GM12874 (cell line): Measurements from ENCODE around the gene RELT.

Experiments used
- CTCF ChIP-seq: IDR thresholded peaks from 2 replicates; pipeline ENCODE4 v1.5.1; 2011; ENCODE audit warnings: low read depth, mild to moderate bottlenecking, control low read depth, low read length, moderate library complexity; ENCODE audit not compliant: insufficient read depth

RELT gene

DNA sequence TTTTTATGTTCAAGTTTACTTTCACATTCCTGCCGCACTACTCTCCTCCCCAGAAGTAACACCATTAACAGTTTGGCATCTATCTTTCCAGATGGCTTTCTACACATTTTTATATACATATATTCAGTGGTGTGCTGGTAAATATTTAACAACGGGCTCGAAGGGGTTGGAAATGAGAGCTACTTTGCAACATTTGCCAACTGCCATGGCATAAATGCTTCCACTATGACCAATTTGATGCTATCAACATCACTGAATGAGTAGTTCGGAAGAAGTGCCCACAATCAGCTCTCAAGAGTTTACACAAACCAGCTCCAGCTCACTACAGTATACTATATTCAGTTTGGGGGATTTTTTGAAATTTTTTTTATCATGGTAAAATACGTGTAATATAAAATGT, 55.2 kb downstream of the RELT start:
- TF ChIP-seq CTCF = no peak

DNA sequence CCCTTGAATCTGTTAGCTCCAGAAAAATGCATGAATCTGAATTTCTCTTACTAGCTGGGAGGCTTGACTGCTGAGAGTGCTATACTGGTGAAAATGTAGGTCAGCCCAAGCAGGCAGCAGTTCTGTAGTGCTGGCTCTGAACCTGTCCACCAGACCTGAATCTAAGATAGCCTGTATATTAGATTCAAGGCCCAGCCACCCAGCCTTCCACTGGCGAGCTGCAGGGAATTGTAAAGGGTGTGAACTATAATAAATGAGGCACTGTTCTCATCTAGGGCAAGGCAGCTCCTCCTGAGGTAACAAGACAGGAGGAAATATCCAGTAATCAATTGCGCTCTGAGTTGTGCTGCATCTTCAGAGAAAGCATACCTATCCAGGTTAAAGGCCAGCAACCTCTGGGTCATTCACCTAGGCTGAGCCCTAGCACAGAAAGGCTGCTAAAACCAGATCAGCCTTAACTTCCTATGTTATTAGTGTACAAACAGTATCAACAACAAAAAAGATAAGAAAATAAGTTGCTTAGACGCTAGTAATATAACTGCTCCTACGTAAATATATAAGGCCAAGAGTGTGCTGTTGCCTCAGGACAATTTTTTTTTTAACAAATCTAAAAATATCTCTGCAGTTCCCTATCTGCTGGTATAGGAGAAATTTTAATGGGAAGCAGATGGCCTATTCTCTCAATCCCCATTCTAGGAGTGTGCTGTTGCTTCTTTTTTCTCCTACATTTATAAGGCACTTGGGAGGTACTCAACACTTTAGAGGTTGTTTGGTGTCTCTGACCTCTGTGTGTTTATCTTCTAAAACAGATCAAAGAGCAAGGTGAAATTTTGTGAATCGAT, 63.0 kb downstream of the RELT start:
- no peak for TF ChIP-seq CTCF

- no peak for TF ChIP-seq CTCF
Measured at GRCh38 chr11:73445980-73446379, 69.8 kb downstream of the RELT start.

DNA sequence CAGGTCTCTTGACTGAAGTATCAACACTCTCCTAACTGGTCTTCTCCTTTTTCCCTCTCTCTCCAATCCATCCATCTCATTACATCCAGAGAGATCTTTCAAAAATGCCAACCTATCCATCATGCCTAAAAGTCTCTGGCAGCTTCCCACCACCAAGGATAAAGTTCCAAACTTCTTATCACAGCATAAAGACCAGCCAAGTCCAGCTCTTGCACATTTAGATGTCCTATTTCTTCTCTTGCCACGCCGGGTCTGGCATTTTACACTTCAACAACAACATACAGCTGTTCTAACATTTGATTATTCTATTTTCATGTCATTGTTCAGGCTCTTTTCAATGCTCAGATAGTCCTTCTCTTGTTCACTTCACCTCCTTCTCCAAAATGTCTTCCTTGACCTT, 70.6 kb downstream of the RELT start:
- no peak for TF ChIP-seq CTCF
